ENCODE data around the gene RIN2.

RIN2 gene

DNA sequence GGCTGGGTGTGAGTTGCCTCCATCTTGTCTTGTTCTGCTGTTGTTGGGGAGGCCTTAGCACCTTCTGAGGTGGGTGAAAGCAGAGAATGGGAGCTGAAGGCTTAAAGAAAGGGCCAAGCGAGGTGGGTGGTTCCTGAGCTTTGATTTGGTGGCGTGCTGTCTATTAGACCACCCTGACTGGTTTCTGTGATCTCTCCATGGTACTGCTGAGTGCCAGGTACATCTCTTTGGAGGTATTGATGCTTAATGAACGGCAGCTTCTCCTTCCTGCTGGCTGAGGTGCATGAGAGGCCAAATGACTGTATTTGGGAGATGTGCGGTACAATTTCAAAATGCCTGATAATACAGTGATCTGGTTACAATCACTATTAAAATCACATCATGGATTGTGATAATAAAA, 15.4 kb downstream of the RIN2 start:
- no peak for DNase-seq (ENCODE audit: extremely low read depth, low read depth)
- TF ChIP-seq, protein P1, sequence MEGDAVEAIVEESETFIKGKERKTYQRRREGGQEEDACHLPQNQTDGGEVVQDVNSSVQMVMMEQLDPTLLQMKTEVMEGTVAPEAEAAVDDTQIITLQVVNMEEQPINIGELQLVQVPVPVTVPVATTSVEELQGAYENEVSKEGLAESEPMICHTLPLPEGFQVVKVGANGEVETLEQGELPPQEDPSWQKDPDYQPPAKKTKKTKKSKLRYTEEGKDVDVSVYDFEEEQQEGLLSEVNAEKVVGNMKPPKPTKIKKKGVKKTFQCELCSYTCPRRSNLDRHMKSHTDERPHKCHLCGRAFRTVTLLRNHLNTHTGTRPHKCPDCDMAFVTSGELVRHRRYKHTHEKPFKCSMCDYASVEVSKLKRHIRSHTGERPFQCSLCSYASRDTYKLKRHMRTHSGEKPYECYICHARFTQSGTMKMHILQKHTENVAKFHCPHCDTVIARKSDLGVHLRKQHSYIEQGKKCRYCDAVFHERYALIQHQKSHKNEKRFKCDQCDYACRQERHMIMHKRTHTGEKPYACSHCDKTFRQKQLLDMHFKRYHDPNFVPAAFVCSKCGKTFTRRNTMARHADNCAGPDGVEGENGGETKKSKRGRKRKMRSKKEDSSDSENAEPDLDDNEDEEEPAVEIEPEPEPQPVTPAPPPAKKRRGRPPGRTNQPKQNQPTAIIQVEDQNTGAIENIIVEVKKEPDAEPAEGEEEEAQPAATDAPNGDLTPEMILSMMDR (IDR thresholded peaks at IDR 0.05; ENCODE audit: low read depth, low read length): no peak

DNA sequence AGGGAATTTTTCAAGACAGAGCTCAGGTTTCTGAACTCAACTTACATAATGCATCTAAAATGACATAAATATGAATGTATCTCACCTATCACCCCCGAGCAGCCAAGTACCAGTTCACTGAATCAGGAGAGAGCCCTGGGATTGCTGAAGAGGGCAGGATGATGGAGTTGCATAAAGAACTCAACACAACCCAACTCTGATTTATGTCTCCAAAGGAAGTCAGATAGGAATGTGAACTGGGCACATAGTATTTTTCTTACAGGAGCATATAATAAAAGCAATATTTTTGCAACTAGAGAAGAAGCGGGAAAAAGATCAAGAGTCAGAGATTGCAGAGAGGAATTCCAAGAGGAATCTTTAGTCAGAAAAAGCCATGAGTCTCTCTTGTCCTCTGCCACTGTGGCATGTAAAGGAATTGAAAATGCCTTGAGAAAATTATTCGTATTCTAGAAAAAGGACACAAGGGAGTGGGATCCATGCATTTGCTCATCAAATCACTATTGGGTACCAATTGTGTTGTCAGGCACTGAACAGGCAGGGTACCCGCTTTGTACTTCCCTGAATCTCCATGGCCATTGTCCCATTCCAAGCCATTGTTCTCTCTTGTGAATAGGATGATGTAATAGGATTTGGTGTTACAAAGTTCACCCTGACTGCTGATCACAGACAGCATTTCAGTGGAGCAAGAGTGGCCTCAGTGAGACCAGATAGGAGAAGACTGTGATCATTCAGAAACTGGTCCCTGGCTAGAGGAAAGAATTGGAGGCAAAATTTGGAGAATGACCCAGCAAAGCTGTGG, 16.3 kb downstream of the RIN2 start:
- TF ChIP-seq, protein P1 (IDR thresholded peaks at IDR 0.05; ENCODE audit: low read depth, low read length): no peak
- DNase-seq (ENCODE audit: extremely low read depth, low read depth): no peak

DNA sequence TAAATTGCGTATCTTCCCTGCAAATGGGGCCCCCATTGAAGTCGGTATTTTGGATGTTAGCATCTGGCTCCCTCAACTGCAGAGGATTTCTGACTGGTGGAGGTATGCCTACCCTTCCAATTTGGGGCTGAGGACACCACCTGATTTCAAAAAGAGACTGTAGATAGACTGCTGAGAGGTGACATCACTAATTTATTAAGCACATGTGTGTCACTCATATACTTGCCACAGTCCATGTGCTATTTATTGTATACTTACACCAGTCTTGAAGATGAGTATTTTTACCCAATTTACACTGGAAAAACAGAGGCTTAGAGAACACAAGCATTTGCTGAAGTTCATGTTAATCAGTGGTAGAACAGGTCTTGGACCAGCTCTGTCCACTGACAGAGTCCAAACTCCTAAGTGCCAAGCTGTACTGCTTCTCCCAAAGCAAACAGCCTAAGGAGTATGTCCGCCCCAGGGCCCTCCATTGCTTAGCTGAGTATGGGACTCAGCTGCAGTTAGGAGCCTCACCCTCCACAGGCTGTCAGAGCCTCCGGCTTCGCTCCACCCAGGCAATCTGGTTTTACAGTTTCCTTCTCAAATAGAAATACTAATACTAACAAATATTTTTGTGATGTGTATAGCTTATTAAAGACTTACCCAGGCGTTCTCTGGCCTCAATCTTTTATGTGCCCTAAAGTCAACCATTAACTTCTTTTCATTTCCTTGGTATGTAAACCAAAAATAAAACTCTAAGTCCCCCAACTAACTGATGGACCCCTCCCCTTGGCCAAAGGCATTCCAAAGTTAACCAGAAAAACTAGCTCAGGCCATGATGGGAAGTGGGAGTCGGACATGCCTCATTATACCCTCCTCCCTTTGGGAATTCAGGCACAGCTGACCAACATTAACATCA, 17.5 kb downstream of the RIN2 start:
- no peak for DNase-seq (ENCODE audit: extremely low read depth, low read depth)
- TF ChIP-seq, protein P1 (IDR thresholded peaks at IDR 0.05; ENCODE audit: low read depth, low read length): no peak

DNA sequence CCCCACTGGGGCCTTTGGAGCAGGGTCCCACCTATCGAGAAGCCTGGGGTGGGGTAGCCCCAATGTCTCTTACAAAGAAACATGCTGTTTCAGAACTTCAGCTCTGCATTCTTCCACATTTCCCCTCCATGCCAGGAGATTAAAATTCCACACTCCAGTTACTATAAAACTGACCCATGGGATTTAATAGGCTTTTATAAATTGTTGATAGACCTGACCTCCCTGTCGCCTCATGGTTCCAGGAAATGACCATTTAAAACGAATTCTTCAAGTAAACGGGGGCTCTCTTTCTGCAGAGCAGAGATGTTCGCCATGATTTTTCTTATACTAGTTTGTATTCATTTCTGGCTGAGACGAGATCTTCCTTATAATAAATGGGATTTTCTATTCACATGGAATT, 19.3 kb downstream of the RIN2 start:
- no peak for DNase-seq (ENCODE audit: extremely low read depth, low read depth)
- TF ChIP-seq, protein P1 (IDR thresholded peaks at IDR 0.05; ENCODE audit: low read depth, low read length): no peak

DNA sequence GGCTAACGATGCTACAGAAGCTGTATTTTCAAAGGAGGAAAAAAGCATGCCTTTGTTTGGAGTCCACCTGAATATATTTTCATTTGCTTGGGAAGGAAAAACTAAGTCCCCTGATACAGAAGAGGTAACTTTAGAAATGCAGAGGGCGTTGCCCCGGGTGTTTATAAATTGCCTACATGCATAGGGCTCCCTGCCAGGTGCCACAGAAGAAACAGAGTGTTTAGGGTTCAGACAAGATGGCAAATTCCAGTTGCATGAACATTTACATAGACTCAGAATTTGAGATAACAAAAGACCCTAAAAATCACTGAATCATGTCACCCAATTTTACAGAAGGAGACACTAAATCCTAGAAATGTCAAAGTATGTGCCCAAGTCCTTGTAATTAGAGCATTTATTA, 19.9 kb downstream of the RIN2 start:
- TF ChIP-seq, protein P1 (IDR thresholded peaks at IDR 0.05; ENCODE audit: low read depth, low read length): no peak
- DNase-seq (ENCODE audit: extremely low read depth, low read depth): no peak

DNA sequence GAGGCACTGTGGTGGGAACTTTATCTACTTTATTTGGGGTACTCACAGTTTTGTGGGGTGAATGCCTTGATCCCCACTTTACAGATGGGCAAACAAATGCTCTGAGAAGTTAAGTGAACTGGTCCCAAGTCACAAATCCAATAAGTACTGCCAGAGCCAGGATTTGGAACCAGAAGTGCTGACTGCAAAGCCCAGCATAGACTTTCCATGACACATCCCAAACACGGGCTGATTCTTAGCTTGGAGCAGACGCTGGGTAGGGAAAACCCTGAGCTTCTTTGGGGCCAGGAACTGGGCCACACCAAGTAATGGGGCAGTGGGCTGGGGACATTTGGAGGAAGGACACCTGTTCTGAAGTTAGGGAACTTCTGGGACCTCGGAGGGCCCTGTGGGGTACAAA, 20.3 kb downstream of the RIN2 start:
- TF ChIP-seq, protein P1 (IDR thresholded peaks at IDR 0.05; ENCODE audit: low read depth, low read length): no peak
- DNase-seq (ENCODE audit: extremely low read depth, low read depth): no peak

DNA sequence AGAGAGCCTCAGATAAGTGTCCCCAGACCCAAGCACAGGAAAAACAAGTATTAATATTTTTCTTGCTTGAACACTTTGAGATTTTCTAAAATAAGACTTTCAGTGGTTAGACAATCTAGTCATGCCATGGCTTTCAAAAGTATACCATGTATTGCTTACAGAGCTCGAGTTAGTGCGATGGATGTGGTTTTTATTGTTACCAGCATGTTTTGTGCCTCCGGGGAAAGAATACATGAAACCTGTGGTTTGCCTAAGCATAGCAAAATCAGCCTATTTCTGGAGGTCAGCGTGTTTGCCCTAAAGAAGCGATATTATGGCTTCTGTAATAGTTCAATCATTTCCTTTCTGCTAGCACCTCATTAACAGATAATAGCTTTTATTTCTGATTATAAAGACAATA, 21.6 kb downstream of the RIN2 start:
- TF ChIP-seq, protein P1 (IDR thresholded peaks at IDR 0.05; ENCODE audit: low read depth, low read length): no peak
- no peak for DNase-seq (ENCODE audit: extremely low read depth, low read depth)
